HG03342 (cell line): ENCODE data around the gene ANK2.
"Not testable (repeated sequence)": the region's sequence is repeated elsewhere in the genome, so short reads cannot be mapped to it uniquely, and the experiment has no call there.

Source experiments
- ATAC-seq: cut with Tn5 transposase; IDR thresholded peaks from one replicate; pipeline ENCODE4 v1.9.1; 2021; ENCODE audit warnings: mild to moderate bottlenecking, moderate library complexity; ENCODE audit not compliant: unreplicated experiment

ANK2 gene

DNA sequence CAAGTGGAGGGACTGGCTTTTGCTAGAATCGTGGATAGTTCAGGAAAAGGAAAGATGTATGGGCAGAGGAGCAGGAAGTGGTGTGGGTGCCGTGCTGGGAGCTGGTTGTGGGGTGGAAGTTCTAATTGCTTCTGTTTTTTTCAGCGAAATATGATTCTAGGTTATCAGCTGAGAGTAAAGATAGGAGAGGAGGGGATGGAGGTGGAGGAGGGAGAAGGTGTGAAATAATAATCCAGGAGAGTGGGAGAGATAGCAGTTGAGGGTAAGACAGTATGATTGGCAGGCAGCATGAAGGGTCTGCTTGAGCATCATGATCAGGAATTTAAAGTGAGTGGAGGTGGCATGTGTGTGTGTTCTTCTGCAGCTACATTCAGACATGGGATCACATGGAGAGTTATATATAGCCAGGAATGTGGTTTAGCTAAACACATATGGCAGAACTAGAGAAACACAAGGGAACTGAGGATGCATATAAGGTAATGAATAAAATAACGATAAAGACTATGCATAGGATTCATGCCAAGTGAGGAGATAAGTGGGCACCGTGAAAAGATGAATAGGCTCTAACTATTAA is 133.7 kb downstream of the ANK2 start:
- ATAC-seq = no peak

GRCh38 chr4:113186220-113186619 is 136.8 kb downstream of the ANK2 start:
- ATAC-seq = not testable (repeated sequence)

DNA sequence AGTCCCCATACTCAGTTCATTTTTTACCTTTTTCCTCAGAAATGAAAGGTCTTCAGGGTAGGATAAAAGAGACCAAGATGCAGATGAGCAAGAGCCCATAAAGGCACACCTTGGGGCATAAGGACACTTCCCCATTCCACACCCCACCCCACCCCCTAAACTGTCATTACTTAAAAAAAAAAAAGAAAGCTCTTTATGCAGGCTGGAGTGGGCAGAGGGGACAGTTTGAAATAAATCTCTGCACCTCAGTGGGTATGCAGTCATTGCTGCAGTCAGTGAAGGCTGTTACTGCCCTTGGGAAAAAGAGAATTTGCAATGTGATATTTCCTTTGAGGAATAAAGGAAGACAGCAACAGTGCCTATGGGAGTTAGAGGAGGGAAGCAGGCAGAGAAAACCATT is 137.5 kb downstream of the ANK2 start:
- no peak for ATAC-seq

DNA sequence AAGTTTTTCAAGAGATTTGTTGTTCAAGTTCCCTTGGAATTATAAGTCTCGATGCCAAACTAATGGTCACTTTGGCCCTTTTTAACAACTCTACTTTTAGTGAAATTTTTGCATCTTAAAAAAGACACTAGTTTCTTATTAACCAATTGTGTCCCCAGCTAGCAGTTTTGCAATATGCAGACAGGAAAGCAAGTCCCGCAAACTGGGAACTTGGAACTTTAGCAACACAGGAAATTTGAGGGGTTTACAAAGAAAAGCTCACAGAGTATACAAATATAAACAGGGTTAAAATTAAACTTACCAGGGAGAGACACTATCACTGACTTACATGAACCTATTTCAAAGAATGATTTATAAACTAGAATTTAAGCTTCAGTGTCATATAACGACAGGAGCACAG is 137.9 kb downstream of the ANK2 start:
- no peak for ATAC-seq

- ATAC-seq = no peak
These were observed 140.1 kb downstream of the ANK2 start for GRCh38 chr4:113189546-113189945.

DNA sequence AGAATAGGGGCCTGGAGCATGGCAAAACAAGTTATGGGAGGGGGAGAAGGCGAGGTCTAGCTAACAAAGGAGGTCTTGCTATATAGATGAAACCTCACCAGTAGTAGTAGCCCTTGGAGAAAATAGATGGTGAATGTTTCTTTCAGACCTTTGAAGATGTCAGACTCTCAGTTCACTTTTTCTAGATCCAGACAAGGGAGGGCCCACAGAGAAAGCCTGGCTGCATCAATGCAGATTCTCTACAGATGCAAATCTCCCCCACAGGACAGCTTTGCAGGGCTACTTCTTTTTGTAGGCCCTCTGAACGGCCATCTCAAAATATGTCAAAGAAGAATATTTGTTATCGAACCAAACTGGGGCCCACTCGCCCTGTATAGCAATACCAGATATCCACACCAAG is 159.7 kb downstream of the ANK2 start:
- no peak for ATAC-seq

DNA sequence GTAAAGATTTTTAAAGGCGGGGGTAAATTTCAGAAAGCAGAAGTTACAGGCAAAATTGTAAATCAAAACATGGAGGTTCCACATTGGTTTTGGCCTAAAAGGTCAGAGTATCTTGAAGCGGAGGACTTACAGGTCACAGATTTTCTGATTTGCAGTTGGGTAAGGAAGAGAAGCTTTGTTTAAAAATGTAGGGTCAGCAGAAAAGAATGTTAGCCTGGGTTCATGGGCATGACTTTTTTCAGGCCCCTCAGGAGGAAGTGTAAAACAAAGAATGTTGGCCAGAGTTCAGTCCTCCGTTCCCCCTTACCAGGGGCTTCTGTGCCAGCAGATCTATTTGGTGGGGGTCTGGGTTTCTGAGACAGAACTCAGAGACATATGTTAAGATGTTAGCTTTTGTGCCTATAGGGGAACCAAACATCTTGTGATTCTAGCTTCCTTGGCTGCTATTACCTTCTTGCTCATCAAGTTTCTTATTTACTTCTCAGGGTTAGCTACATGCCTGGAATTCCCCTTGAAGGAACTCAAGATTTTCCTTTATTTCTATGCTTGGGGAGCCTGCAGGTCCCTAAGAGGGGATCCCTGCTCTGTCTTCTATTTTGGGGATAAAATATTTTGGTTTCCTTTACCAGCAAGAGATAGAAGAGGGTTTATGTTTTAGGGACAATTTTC is 160.3 kb downstream of the ANK2 start:
- no peak for ATAC-seq

- no peak for ATAC-seq
These were observed 163.2 kb downstream of the ANK2 start for GRCh38 chr4:113212613-113213012.

- ATAC-seq = no peak
These were observed 172.5 kb downstream of the ANK2 start for GRCh38 chr4:113221990-113222389.

DNA sequence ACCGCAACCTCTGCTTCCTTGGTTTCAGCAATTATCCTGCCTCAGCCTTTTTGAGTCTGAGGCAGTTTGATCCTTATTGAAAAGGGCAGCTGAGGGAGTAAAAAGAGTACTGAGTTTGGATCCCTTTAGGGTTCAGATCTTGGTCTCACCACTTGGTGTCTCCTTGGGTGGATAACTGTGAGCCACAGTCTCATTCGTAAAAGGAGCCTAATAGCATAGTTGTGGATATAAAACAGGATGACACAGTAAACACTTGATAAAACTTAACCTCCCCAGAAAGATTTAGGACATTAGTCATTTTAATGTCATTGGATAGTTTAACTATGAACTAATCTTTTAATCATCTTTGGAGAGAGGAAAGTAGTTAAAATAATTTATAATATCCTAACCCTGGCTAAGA is 173.0 kb downstream of the ANK2 start:
- ATAC-seq = no peak

DNA sequence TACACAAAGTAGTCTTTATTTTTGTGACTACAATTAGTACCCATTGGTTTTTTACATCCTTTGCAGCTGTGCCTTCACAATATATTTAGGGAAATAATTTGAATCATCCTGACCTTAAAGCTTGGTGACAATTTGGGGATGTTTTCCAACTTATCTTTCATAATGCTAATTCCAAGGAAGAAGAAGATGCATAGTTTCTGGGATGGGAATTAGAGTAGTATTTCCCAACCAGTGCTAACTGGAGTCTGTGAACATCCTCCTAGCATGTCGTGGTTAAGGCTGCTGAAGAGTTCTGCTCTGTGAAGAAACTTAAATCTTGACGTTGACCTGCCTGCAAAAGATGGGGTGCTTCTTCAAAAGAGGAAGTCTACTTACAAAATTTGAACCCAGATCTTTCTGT is 173.5 kb downstream of the ANK2 start:
- no peak for ATAC-seq

GRCh38 chr4:113232194-113232593 is 182.7 kb downstream of the ANK2 start:
- no peak for ATAC-seq

DNA sequence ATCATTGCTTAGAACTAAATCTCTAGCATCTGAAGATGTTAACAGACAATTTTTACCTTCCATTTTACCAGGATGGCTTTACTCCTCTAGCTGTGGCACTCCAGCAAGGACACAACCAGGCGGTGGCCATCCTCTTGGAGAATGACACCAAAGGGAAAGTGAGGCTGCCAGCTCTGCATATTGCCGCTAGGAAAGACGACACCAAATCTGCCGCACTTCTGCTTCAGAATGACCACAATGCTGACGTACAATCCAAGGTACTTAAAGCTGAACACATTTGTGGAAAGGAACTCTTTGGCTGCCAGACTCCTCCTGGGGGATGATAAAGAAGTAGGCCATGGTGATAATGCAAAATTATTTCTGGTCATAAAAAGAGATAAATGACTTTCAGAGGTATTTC is 187.5 kb downstream of the ANK2 start:
- no peak for ATAC-seq

DNA sequence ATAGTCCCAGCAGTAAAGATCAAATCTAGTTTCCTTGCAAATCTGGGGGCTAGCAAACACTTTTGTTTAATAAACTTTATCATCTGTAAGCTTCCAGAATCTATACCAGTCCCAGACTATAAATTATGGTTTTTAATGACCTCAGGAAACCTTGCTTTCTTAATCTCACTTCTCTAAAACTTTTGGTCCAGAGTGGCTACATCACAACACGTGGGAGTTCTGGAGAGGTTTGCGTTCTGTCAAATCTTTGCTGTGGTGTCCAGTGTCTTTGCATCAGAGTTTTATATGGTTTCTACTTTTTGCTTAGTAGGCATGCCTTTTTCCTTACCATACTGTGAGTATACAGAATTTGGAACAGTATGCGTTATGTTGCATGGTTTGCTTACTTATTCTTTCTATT is 193.9 kb downstream of the ANK2 start:
- ATAC-seq = no peak

DNA sequence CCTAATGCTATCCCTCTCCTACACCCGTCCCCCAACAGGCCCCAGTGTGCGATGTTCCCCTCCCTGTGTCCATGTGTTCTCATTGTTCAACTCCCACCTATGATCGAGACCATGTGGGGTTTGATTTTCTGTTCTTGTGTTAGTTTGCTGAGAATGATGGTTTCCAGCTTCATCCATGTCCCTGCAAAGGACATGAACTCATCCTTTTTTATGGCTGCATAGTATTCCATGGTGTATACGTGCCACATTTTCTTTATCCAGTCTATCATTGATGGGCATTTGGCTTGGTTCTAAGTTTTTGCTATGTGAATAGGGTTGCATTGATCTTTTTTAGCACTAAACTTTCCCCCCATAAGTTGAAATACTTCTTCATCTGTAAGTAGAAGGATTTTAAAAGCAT is 195.3 kb downstream of the ANK2 start:
- ATAC-seq = not testable (repeated sequence)

DNA sequence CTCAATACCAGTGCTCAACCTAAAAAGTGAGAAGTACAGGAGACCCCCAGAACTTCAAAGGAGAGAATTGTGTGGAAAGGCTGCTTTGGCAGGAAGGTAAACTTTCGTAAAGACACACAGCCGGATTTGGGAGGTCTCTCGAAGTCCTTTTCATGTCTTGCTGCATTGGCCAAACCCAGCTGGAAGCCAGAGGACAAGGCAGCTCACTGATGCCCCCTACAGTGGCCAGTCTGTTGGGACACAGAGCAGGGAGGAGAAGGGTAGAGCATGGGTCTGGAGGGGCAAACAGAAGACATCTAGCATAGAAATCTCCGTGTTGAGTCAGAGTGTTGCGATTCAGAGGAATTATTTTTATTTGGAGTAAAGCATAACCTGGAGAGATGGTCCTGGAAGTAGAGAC is 198.9 kb downstream of the ANK2 start:
- ATAC-seq = no peak

GRCh38 chr4:113255628-113256027 is 206.2 kb downstream of the ANK2 start:
- ATAC-seq = no peak

DNA sequence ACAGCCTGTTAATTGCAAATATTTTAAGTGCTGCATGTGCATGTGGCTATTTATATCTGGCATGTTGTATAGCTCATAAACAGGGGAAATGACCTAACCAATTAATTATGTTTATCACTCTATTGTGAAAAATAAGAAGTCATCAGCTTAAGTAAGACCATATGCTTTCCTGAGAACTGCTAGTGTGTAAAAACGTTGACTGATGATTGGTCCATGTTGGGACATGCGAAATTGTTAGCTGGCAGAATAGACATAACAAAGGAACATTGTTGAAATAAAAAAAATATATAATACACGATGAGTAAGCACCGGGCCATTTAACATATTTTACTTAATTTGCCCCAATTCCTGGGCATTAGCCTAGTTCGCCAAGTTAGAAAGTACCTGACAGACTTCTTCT is 207.5 kb downstream of the ANK2 start:
- ATAC-seq = no peak

DNA sequence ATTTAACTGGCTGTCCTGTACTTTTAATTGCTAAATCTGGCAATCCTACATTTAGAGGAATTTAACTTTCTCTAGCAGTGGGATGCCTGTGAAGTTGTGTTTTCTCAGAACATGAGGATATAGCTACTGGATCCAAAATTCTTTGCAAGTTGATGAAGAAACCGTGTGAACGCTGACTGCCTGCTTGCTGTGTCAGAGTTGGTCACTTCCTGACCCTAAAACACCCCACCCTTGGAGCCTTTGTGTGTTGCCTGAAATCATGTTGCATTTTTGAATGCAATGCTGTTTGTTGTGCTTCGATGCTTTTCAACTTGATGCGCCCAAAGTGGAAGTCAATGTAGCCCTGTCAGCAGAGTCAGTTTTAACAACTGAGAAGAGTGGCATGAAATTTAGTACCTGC is 211.2 kb downstream of the ANK2 start:
- ATAC-seq = no peak

- ATAC-seq = no peak
These were observed 213.8 kb downstream of the ANK2 start for GRCh38 chr4:113263274-113263673.

DNA sequence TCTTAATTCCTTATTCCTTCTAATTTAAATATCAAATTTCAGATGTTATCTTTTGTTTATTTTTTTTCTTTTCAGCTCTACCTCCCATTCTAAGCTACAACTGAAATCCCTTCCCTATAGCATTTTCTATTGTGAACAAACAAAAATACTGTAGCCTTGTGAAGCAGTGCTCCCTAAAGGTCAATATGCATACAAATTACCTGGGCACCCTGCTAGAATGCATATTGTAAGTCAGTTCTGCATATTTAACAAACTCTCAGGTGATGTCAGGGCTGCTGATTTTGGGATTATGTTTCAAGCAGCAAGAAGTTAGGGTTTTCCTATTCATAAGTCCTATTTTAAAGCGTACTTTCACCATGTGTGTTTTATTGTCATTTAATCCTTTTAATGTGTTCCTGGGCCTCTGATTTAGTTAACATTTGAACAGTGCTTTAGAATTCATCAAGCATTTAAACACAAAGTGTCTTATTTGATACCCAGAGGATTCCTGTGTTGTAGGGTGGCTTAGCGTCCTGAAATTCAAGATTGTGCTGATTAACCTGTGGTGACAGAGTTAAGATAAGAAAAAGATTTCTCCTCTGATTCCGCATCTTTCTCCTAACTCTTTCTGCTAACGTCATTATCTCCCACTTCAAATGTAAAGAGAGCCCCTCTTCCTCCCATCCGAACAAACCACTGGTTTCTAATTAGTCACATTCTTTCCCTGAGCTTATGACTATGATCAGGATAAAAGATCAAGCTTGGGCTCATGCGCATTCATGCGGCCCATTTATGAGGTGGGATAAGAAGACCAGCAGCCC is 221.3 kb downstream of the ANK2 start:
- no peak for ATAC-seq

DNA sequence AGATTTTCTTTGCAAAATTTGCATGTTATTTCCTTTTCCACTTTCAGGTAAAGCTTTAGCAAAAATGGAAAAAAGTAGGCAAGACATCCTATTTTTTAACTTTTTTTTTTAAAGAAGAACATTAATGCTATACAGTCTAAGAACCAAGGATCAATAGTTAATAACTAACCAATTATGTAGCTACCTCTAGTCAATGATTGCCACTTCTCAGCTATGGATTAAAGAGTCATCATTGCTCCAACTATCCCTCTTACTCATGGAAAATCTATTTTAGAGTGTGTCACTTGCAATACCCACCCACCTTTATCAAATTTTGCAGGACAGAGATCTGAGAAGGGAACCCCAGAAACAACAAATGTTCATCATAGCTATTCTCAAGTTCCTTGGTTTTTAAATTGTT is 223.1 kb downstream of the ANK2 start:
- no peak for ATAC-seq
